Stomach (tissue), 9 donors: Measurements from ENCODE around the gene RBM38. TPM values are rescaled to one million over a fixed set of nuclear protein-coding genes. Genes with fewer than 3 reads are reported as not detected.

ENCODE experiments used
- DNase-seq, 2 donors: peaks; one replicate each; pipeline versions ENCODE4 v3.0.0 to v3.0.0-alpha.2; 2013 to 2019
- H3K27ac ChIP-seq, 5 donors: fragments of 200-600 bp in 4 of 5; sonication (generic) in 4 of 5; one replicate each; pipeline ENCODE4 v1.5.1; 2013 to 2019; ENCODE audit warnings: mild to moderate bottlenecking in 1 of 5, moderate library complexity in 1 of 5
- H3K27me3 ChIP-seq, 3 donors: fragments of 200-600 bp; sonication (generic); one replicate each; pipeline ENCODE4 v1.5.1; 2017 to 2019; ENCODE audit warnings: mixed run types in 1 of 3
- H3K36me3 ChIP-seq, 4 donors: fragments of 200-600 bp; sonication (generic); 1 replicate in 3 of 4; 2 replicates in 1 of 4; pipeline ENCODE4 v1.5.1; 2016 to 2019
- H3K4me1 ChIP-seq, 4 donors: fragments of 200-600 bp; sonication (generic); one replicate each; pipeline ENCODE4 v1.5.1; 2016 to 2019
- H3K4me3 ChIP-seq, 4 donors: fragments of 200-600 bp; sonication (generic) in 3 of 4; one replicate each; pipeline ENCODE4 v1.5.1; 2016 to 2019; ENCODE audit warnings: mild to moderate bottlenecking in 1 of 4
- H3K9me3 ChIP-seq, 4 donors: fragments of 200-600 bp; sonication (generic); one replicate each; pipeline ENCODE4 v1.5.1; 2016 to 2019
- EP300 ChIP-seq: sonication (generic); formaldehyde crosslinking; IDR thresholded peaks from one replicate; pipeline ENCODE4 v1.6.1; 2017; ENCODE audit warnings: antibody characterized with exemption
- POLR2A ChIP-seq, 4 donors: fragments of 450-650 bp; IDR thresholded peaks; one replicate each; pipeline ENCODE4 v1.6.1; 2016; ENCODE audit warnings: antibody characterized with exemption in 4 of 4, control low read depth in 2 of 4, mild to moderate bottlenecking in 1 of 4, moderate library complexity in 1 of 4
- POLR2AphosphoS5 ChIP-seq, 3 donors: sonication (generic); formaldehyde crosslinking; IDR thresholded peaks; one replicate each; pipeline ENCODE4 v1.6.1; 2016; ENCODE audit warnings: antibody characterized with exemption in 3 of 3
- WGBS, 5 donors: extraction: QIAGEN DNeasy Blood & Tissue Kit in 3 of 5; methylation state at CpG; one replicate each; pipeline versions ENCODE4 v1.1.5 to v1.1.7; 2013 to 2018; 5-methylcytosine and 5-hydroxymethylcytosine counted together
- intact Hi-C: fragments of 100-400 bp; cut with DNase I; formaldehyde crosslinking; loops from one replicate; pipeline ENCODE4 v1.15.1; 2023; ENCODE audit warnings: low total_unique reads
- polyA plus RNA-seq, 3 donors: library from polyadenylated mRNA; stranded (reverse); fragments of 200-250 nt; gene quantifications; one replicate each; pipeline ENCODE4 v1.2.3, GENCODE V29; 2013
- total RNA-seq, 5 donors: library from RNA; depleted of rRNA; stranded (reverse); fragments of >200 nt; gene quantifications; one replicate each; pipeline versions ENCODE4 v1.1.0 to v1.2.3, GENCODE V29; 2014 to 2016
- TF ChIP-seq, protein P1 (sequence below), 7 experiments: fragments of 450-650 bp in 4 of 7; fragments of 200-600 bp in 3 of 7; sonication (generic) in 3 of 7; IDR thresholded peaks; one replicate each; pipeline ENCODE4 v1.5.1; 2016 to 2019; ENCODE audit warnings: antibody characterized with exemption in 7 of 7, control low read depth in 2 of 7, mild to moderate bottlenecking in 1 of 7
- donor health status: healthy with polysubstance abuse.
- donor health status: Bipolar disorder and iron deficiency.
- donor health status: healthy.

The RBM38 gene
- total and polyA plus RNA-seq, 8 donors: 5.3 to 37.8 (median 16.4) TPM

DNA sequence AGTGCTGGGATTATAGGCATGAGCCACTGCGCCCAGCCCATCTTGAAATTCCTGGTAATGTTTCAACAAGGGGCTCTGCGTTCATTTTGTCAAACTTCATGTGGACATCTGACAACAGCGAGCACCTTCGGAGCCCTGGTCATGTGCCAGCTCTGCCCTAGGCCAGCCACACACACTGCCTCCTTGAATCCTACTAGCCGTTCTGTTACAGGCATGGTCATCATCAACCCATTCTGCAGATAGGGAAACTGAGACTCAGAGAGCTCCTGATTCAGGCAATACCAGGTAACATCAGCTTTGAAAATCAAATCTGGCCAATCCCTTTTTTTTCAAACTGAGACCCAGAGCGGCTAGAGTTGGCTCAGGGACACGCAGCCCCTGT, 41.3 kb downstream of the RBM38 start:
- Histone ChIP-seq H3K4me1 (peaks cover 21 to 55% (median 33%) of the 10 kb centered on the region in 4 donors), H3K9me3 (no peaks in the 10 kb centered on the region), H3K27ac (peak overlapping the region in 3 of 5 donors; percentile 38 to 66 (median 54)), H3K4me3 (no peak overlapping the region), H3K36me3 (no peaks in the 10 kb centered on the region), H3K27me3 (no peaks in the 10 kb centered on the region)
- 71 to 89% (median 87%) methylated on average over 5 to 7 of the region's 7 CpGs for WGBS, 5 donors
- intact Hi-C loops: no loop called here
- DNase-seq: no peak
- TF ChIP-seq POLR2A (IDR thresholded peaks at IDR 0.05): no peak
- TF ChIP-seq, protein P1, sequence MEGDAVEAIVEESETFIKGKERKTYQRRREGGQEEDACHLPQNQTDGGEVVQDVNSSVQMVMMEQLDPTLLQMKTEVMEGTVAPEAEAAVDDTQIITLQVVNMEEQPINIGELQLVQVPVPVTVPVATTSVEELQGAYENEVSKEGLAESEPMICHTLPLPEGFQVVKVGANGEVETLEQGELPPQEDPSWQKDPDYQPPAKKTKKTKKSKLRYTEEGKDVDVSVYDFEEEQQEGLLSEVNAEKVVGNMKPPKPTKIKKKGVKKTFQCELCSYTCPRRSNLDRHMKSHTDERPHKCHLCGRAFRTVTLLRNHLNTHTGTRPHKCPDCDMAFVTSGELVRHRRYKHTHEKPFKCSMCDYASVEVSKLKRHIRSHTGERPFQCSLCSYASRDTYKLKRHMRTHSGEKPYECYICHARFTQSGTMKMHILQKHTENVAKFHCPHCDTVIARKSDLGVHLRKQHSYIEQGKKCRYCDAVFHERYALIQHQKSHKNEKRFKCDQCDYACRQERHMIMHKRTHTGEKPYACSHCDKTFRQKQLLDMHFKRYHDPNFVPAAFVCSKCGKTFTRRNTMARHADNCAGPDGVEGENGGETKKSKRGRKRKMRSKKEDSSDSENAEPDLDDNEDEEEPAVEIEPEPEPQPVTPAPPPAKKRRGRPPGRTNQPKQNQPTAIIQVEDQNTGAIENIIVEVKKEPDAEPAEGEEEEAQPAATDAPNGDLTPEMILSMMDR (IDR thresholded peaks at IDR 0.05): no peak
- TF ChIP-seq POLR2AphosphoS5 (IDR thresholded peaks at IDR 0.05): no peak
- no peak for TF ChIP-seq EP300

DNA sequence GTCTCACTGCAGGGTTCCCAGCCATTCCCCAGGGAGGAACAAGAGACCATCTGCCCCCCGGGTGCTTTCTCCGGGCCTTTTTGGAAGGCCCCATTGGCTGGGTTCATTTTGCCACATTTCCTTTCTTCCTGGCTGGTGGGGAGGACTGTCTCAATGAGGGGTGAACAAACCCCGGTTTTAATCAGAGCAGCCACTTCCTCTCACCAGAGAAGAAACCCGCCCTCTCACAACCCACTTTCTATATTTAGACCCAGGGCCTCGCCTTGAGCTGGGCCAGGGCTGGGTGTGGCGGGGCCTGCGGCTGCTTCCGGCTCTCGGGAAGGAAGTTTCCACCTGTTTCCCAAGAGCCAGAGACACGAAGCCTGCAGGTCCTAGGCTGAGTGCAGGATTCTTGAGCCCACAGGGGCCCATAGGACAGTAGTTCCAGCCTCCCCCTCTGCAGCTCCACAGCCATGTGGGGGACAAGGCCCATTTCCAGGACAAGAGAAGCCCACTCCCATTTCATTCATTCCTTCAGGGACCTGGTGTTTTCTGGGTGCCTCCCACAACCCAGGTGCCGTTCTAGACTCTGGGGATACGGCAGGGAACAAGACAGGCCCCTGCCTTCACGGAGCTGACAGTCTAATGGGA, 41.8 kb downstream of the RBM38 start:
- TF ChIP-seq POLR2AphosphoS5 (IDR thresholded peaks at IDR 0.05): peak in 1 of 3 donors; percentile 15
- no peak for TF ChIP-seq POLR2A (IDR thresholded peaks at IDR 0.05)
- TF ChIP-seq, protein P1 (IDR thresholded peaks at IDR 0.05): no peak
- no peak for TF ChIP-seq EP300
- 33 to 41% (median 37%) methylated on average over 13 of the region's 13 CpGs for WGBS, 5 donors
- H3K4me3 ChIP-seq: no peak overlapping the region
- H3K36me3 ChIP-seq: no peaks in the 10 kb centered on the region
- no peaks in the 10 kb centered on the region for H3K9me3 ChIP-seq
- peak; percentile 78 to 88 for DNase-seq
- H3K27ac ChIP-seq: peak overlapping the region in 3 of 5 donors; percentile 38 to 66 (median 54)
- no peaks in the 10 kb centered on the region for H3K27me3 ChIP-seq
- H3K4me1 ChIP-seq: peaks cover 25 to 60% (median 34%) of the 10 kb centered on the region in 4 donors
- intact Hi-C loops: no loop called here

GRCh38 chr20:57433657-57434389, 42.6 kb downstream of the RBM38 start:
- intact Hi-C loops: no loop called here
- Histone ChIP-seq H3K27me3 (no peaks in the 10 kb centered on the region), H3K27ac (peak overlapping the region in 2 of 5 donors; percentile 38 to 66), H3K36me3 (no peaks in the 10 kb centered on the region), H3K9me3 (no peaks in the 10 kb centered on the region), H3K4me3 (no peak overlapping the region), H3K4me1 (peaks cover 25 to 62% (median 38%) of the 10 kb centered on the region in 4 donors)
- DNase-seq: no peak
- 84 to 92% (median 92%) methylated on average over 13 to 14 of the region's 14 CpGs for WGBS, 5 donors
- TF ChIP-seq POLR2A (IDR thresholded peaks at IDR 0.05) (no peak), POLR2AphosphoS5 (IDR thresholded peaks at IDR 0.05) (no peak), EP300 (no peak)
- TF ChIP-seq, protein P1 (IDR thresholded peaks at IDR 0.05): no peak

- WGBS, 5 donors: 91 to 97% (median 95%) methylated on average over 9 of the region's 9 CpGs
- Histone ChIP-seq H3K4me3 (no peak overlapping the region), H3K27me3 (no peaks in the 10 kb centered on the region), H3K9me3 (no peaks in the 10 kb centered on the region), H3K27ac (no peak overlapping the region), H3K36me3 (no peaks in the 10 kb centered on the region), H3K4me1 (peaks cover 27 to 62% (median 39%) of the 10 kb centered on the region in 4 donors)
- intact Hi-C loops: no loop called here
- TF ChIP-seq POLR2A (IDR thresholded peaks at IDR 0.05) (no peak), EP300 (no peak), POLR2AphosphoS5 (IDR thresholded peaks at IDR 0.05) (no peak)
- TF ChIP-seq, protein P1 (IDR thresholded peaks at IDR 0.05): no peak
- no peak for DNase-seq
Measured at GRCh38 chr20:57434390-57434700, 43.1 kb downstream of the RBM38 start.
